ENCODE data around the gene NDUFS6. TPM values are rescaled to one million over a fixed set of nuclear protein-coding genes. Genes with fewer than 3 reads are reported as not detected.

NDUFS6 gene
- total RNA-seq: 10 to 100 TPM; 25.4 to 25.8 TPM
- long read RNA-seq, donor 1, transcript NDUFS6-201 (4 exons, 1,082 nt): major isoform, 11 of 14 reads
- long read RNA-seq, donor 1, partial matches to known transcripts: 1 of 14 reads
- long read RNA-seq, donor 1, other reads (novel, unspliced or antisense): 2 of 14 reads
- long read RNA-seq, donor 2, transcript NDUFS6-201 (4 exons, 1,082 nt): major isoform, 13 of 22 reads
- long read RNA-seq, donor 2, partial matches to known transcripts: 3 of 22 reads
- long read RNA-seq, donor 2, other reads (novel, unspliced or antisense): 6 of 22 reads

GRCh38 chr5:1801222-1801966 lies at the start of gene NDUFS6:
NDUFS6 (plus strand) TSS chr5:1801407; CDS start chr5:1801418, 11 bp downstream.
- DNase-seq (ENCODE audit: low spot score): peak; percentile 94

GRCh38 chr5:1751864-1752822 lies 49.1 kb upstream of the NDUFS6 start:
- intact Hi-C loops (cut with DNase I): no loop called here
- DNase-seq (ENCODE audit: low spot score): peak; percentile 19

More at GRCh38 chr5:1801222-1801966, at the start of gene NDUFS6:
- intact Hi-C loops (cut with DNase I): no loop called here

- DNase-seq (ENCODE audit: low spot score): peak; percentile 74
- intact Hi-C loops (cut with DNase I): no loop called here
These were observed 48.3 kb upstream of the NDUFS6 start for GRCh38 chr5:1752881-1753280.

- peak; percentile 30 for DNase-seq (ENCODE audit: low spot score)
- intact Hi-C loops (cut with DNase I): no loop called here
These were observed 47.7 kb upstream of the NDUFS6 start for GRCh38 chr5:1753490-1753889.

GRCh38 chr5:1754531-1755220 lies 46.5 kb upstream of the NDUFS6 start:
- intact Hi-C loops (cut with DNase I): no loop called here
- peak; percentile 59 for DNase-seq (ENCODE audit: low spot score)

GRCh38 chr5:1755321-1755949 lies 45.8 kb upstream of the NDUFS6 start:
- peak; percentile 58 for DNase-seq (ENCODE audit: low spot score)
- intact Hi-C loops (cut with DNase I): no loop called here

GRCh38 chr5:1756481-1756880 lies 44.7 kb upstream of the NDUFS6 start:
- DNase-seq (ENCODE audit: low spot score): peak; percentile 2
- intact Hi-C loops (cut with DNase I): no loop called here

- intact Hi-C loops (cut with DNase I): no loop called here
- peak; percentile 70 for DNase-seq (ENCODE audit: low spot score)
These were observed 43.7 kb upstream of the NDUFS6 start for GRCh38 chr5:1757511-1757910.

GRCh38 chr5:1758574-1758973 lies 42.6 kb upstream of the NDUFS6 start:
- intact Hi-C loops (cut with DNase I): no loop called here
- DNase-seq (ENCODE audit: low spot score): peak; percentile 3

- peak; percentile 54 for DNase-seq (ENCODE audit: low spot score)
- intact Hi-C loops (cut with DNase I): no loop called here
These were observed 41.7 kb upstream of the NDUFS6 start for GRCh38 chr5:1759378-1759970.

- peak; percentile 1 for DNase-seq (ENCODE audit: low spot score)
- intact Hi-C loops (cut with DNase I): no loop called here
These were observed 41.0 kb upstream of the NDUFS6 start for GRCh38 chr5:1760231-1760630.

- intact Hi-C loops (cut with DNase I): no loop called here
- DNase-seq (ENCODE audit: low spot score): peak; percentile 72
These were observed 40.4 kb upstream of the NDUFS6 start for GRCh38 chr5:1760656-1761452.

- DNase-seq (ENCODE audit: low spot score): peak; percentile 45
- intact Hi-C loops (cut with DNase I): no loop called here
These were observed 39.8 kb upstream of the NDUFS6 start for GRCh38 chr5:1761453-1761755.

- peak; percentile 64 for DNase-seq (ENCODE audit: low spot score)
- intact Hi-C loops (cut with DNase I): no loop called here
These were observed 38.9 kb upstream of the NDUFS6 start for GRCh38 chr5:1762121-1762882.

GRCh38 chr5:1762883-1763547 lies 38.2 kb upstream of the NDUFS6 start:
- DNase-seq (ENCODE audit: low spot score): peak; percentile 64
- intact Hi-C loops (cut with DNase I): no loop called here

GRCh38 chr5:1763548-1763911 lies 37.7 kb upstream of the NDUFS6 start:
- intact Hi-C loops (cut with DNase I): no loop called here
- DNase-seq (ENCODE audit: low spot score): peak; percentile 74
